SK-N-SH treated with all-trans-retinoic acid at 6 μM for 48 hours (cell line): ENCODE measurements around the gene SLC30A1.
A peak's percentile ranks its signal among the peaks of the same experiment; 100 is the strongest.

ENCODE experiments used
- ATAC-seq: fragments of 200-7000 bp; cut with Tn5 transposase; 3 replicates; pipeline ENCODE4 v1.9.1; 2020; ENCODE audit warnings: mild to moderate bottlenecking, moderate library complexity
- ARNTL ChIP-seq: fragments of 450-650 bp; formaldehyde crosslinking; IDR thresholded peaks from 2 replicates; pipeline ENCODE4 v1.5.0; 2020; ENCODE audit warnings: low read depth, mild to moderate bottlenecking, moderate library complexity, borderline replicate concordance
- BACH2 ChIP-seq: fragments of 250-450 bp; sonication (Bioruptor Pico); IDR thresholded peaks from 2 replicates; pipeline ENCODE4 v1.9.0; 2021; ENCODE audit warnings: mild to moderate bottlenecking, borderline replicate concordance
- CSDC2 ChIP-seq: fragments of 250-450 bp; sonication (Bioruptor Pico); IDR thresholded peaks from 2 replicates; pipeline ENCODE4 v1.5.0; 2020; ENCODE audit warnings: mild to moderate bottlenecking, moderate library complexity
- CSRNP3 ChIP-seq: fragments of 250-450 bp; sonication (Bioruptor Pico); IDR thresholded peaks from 2 replicates; pipeline ENCODE4 v1.5.1; 2021; ENCODE audit warnings: mild to moderate bottlenecking, moderate library complexity
- ESRRG ChIP-seq: fragments of 250-450 bp; sonication (Bioruptor Pico); IDR thresholded peaks from 2 replicates; pipeline ENCODE4 v1.6.1; 2021; ENCODE audit warnings: mild to moderate bottlenecking
- ISL1 ChIP-seq: fragments of 250-450 bp; sonication (Bioruptor Pico); IDR thresholded peaks from 2 replicates; pipeline ENCODE4 v2.1.2; 2022; ENCODE audit warnings: mild to moderate bottlenecking, moderate library complexity
- OSR1 ChIP-seq: fragments of 250-450 bp; sonication (Bioruptor Pico); IDR thresholded peaks from 2 replicates; pipeline ENCODE4 v1.8.0; 2022; ENCODE audit warnings: moderate library complexity, mild to moderate bottlenecking, inconsistent platforms
- PATZ1 ChIP-seq: fragments of 250-450 bp; sonication (Bioruptor Pico); IDR thresholded peaks from 2 replicates; pipeline ENCODE4 v1.8.0; 2020; ENCODE audit warnings: mild to moderate bottlenecking, moderate library complexity, borderline replicate concordance
- POU6F1 ChIP-seq: fragments of 250-450 bp; sonication (Bioruptor Pico); IDR thresholded peaks from 2 replicates; pipeline ENCODE4 v1.8.0; 2021; ENCODE audit warnings: low read depth, mild to moderate bottlenecking, moderate library complexity, borderline replicate concordance
- PPARA ChIP-seq: fragments of 250-450 bp; sonication (Bioruptor Pico); IDR thresholded peaks from 2 replicates; pipeline ENCODE4 v1.5.0; 2020; ENCODE audit warnings: mild to moderate bottlenecking, borderline replicate concordance
- RARB ChIP-seq: fragments of 250-450 bp; sonication (Bioruptor Pico); IDR thresholded peaks from 2 replicates; pipeline ENCODE4 v1.8.0; 2021; ENCODE audit warnings: mild to moderate bottlenecking, moderate library complexity
- SNAI2 ChIP-seq: fragments of 250-450 bp; sonication (Bioruptor Pico); IDR thresholded peaks from 2 replicates; pipeline ENCODE4 v1.5.0; 2020; ENCODE audit warnings: mild to moderate bottlenecking, moderate library complexity
- TCF4 ChIP-seq: fragments of 250-450 bp; sonication (Bioruptor Pico); IDR thresholded peaks from 2 replicates; pipeline ENCODE4 v1.8.0; 2021; ENCODE audit warnings: mild to moderate bottlenecking, moderate library complexity, borderline replicate concordance
- TOX ChIP-seq: fragments of 250-450 bp; sonication (Bioruptor Pico); IDR thresholded peaks from 2 replicates; pipeline ENCODE4 v1.8.0; 2021; ENCODE audit warnings: mild to moderate bottlenecking, moderate library complexity, borderline replicate concordance
- ZC3H10 ChIP-seq: fragments of 250-450 bp; sonication (Bioruptor Pico); IDR thresholded peaks from 2 replicates; pipeline ENCODE4 v1.5.1; 2021; ENCODE audit warnings: mild to moderate bottlenecking, moderate library complexity
- ZFP3 ChIP-seq: fragments of 250-450 bp; sonication (Bioruptor Pico); IDR thresholded peaks from 2 replicates; pipeline ENCODE4 v1.5.0; 2020; ENCODE audit warnings: mild to moderate bottlenecking, moderate library complexity
- ZFP30 ChIP-seq: fragments of 450-650 bp; formaldehyde crosslinking; IDR thresholded peaks from 2 replicates; pipeline ENCODE4 v1.5.0; 2022; ENCODE audit warnings: mild to moderate bottlenecking, moderate library complexity
- ZNF565 ChIP-seq: fragments of 450-650 bp; formaldehyde crosslinking; conservative IDR thresholded peaks from 2 replicates; pipeline ENCODE4 v1.5.0; 2020; ENCODE audit warnings: low read depth, mild to moderate bottlenecking, moderate library complexity
- ZNF70 ChIP-seq: fragments of 450-650 bp; formaldehyde crosslinking; IDR thresholded peaks from 2 replicates; pipeline ENCODE4 v1.5.0; 2020; ENCODE audit warnings: mild to moderate bottlenecking, moderate library complexity
- ZNF8 ChIP-seq: fragments of 450-650 bp; formaldehyde crosslinking; IDR thresholded peaks from 2 replicates; pipeline ENCODE4 v1.5.0; 2020; ENCODE audit warnings: mild to moderate bottlenecking, moderate library complexity
- TF ChIP-seq, protein P1 (sequence below): fragments of 250-450 bp; sonication (Bioruptor Pico); IDR thresholded peaks from 2 replicates; pipeline ENCODE4 v1.5.0; 2020; ENCODE audit warnings: mild to moderate bottlenecking, moderate library complexity

Gene SLC30A1

DNA sequence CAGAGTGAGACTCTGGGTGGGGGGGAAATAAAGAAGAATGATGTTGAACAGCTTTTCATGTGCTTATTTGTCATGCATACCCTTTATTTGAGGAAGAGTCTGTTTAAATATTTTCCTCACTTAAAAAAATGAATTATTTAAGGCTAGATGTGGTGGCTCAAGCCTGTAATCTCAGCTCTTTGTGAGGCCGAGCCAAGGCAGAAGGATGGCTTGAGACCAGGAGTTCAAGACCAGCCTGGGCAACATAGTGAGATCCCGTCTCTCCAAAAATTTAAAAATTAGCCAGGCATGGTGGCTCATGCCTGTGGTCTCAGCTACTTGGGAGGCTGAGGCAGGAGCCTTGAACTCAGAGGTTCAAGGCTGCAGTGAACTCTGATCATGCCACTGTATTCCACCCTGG, 25.4 kb downstream of the SLC30A1 start (continued):
- TF ChIP-seq, protein P1, sequence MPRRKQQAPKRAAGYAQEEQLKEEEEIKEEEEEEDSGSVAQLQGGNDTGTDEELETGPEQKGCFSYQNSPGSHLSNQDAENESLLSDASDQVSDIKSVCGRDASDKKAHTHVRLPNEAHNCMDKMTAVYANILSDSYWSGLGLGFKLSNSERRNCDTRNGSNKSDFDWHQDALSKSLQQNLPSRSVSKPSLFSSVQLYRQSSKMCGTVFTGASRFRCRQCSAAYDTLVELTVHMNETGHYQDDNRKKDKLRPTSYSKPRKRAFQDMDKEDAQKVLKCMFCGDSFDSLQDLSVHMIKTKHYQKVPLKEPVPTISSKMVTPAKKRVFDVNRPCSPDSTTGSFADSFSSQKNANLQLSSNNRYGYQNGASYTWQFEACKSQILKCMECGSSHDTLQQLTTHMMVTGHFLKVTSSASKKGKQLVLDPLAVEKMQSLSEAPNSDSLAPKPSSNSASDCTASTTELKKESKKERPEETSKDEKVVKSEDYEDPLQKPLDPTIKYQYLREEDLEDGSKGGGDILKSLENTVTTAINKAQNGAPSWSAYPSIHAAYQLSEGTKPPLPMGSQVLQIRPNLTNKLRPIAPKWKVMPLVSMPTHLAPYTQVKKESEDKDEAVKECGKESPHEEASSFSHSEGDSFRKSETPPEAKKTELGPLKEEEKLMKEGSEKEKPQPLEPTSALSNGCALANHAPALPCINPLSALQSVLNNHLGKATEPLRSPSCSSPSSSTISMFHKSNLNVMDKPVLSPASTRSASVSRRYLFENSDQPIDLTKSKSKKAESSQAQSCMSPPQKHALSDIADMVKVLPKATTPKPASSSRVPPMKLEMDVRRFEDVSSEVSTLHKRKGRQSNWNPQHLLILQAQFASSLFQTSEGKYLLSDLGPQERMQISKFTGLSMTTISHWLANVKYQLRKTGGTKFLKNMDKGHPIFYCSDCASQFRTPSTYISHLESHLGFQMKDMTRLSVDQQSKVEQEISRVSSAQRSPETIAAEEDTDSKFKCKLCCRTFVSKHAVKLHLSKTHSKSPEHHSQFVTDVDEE (CRISPR knock-in tag) = no peak
- TF ChIP-seq ARNTL (CRISPR knock-in tag) (no peak), OSR1 (no peak), ISL1 (CRISPR knock-in tag) (no peak), PATZ1 (CRISPR knock-in tag) (no peak)

DNA sequence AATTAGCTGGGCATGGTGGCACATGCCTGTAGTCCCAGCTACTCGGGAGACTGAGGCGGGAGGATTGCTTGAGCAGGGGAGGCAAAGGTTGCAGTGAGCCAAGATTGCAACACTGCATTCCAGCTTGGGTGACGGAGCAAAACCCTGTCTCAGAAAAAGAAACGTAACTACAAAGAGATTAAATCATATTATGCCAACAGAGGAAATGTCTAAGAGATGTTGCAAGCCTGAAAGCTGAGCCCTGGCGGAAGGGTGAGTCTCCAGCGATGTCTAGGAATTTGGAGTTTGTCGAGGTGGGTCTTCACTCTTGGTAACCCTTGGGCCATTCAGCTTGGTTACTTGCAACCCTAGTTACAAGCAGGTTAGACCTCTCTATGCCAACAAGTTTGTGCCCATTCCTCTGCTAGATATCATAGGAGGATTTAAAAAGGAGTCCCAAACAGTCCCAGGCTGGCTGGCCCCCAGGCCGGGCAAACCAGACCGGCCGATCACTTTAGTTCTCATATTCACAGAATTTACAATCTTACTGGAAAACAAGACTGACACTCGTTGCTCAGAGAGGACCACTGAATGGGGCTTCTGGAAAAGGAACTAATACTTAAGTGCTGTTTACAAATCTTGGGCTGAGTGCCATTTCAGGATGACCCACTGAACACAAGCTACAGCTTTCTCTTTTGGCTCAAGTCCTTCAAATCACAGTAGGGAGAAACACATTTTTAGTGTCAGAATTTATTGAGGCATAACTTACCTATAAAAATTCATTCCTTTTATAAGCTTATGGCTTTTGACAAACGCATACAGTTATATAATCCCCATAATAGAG, 27.1 kb downstream of the SLC30A1 start:
- peak; percentile 86 for ATAC-seq
- TF ChIP-seq ESRRG (CRISPR knock-in tag) = no peak
- TF ChIP-seq ZNF8 (CRISPR knock-in tag) = no peak

- ATAC-seq = no peak
- TF ChIP-seq CSDC2 (CRISPR knock-in tag) (no peak), TOX (CRISPR knock-in tag) (no peak), SNAI2 (CRISPR knock-in tag) (no peak), CSRNP3 (no peak), ESRRG (CRISPR knock-in tag) (no peak), TCF4 (no peak), ISL1 (CRISPR knock-in tag) (no peak), ZNF565 (CRISPR knock-in tag) (no peak), RARB (CRISPR knock-in tag) (no peak), PPARA (CRISPR knock-in tag) (no peak), ZC3H10 (no peak), ZFP3 (CRISPR knock-in tag) (no peak), BACH2 (no peak), ZNF70 (CRISPR knock-in tag) (no peak), ZNF8 (CRISPR knock-in tag) (no peak), POU6F1 (CRISPR knock-in tag) (no peak), PATZ1 (CRISPR knock-in tag) (no peak), ZFP30 (CRISPR knock-in tag) (no peak)
- TF ChIP-seq, protein P1 (CRISPR knock-in tag) = no peak
These were observed 29.8 kb downstream of the SLC30A1 start for GRCh38 chr1:211549092-211549711.
